Activated CD8-positive, alpha-beta memory T cell treated with anti-CD3 and anti-CD28 coated beads, Interleukin-2, amount 50 U/mL, for 24 hours (primary cell): ENCODE measurements around the gene FKBP1A.

Source experiments
- DNase-seq: peaks from one replicate; pipeline ENCODE4 v3.0.0-alpha.2; 2020; ENCODE audit errors: extremely low read depth

FKBP1A gene

DNA sequence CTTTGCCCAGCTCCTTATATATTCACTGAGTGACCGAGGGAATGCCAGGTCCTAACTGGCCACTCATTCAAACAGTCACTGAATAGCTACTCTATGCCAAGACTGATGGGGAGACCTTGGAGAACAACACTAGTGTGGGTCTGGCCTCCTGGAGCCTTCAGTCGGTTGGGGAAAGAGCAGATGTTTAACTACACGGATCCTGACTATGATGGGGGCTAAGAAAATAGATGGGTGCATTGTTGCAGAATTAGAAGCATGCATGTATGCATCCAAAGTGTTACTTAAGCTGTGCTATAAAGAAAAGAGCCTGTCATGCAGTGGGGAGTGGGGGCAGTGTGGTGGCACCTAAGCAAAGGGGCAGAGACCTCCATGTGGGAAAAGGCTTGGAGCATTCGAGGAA lies 6.5 kb downstream of the FKBP1A start:
- no peak for DNase-seq

DNA sequence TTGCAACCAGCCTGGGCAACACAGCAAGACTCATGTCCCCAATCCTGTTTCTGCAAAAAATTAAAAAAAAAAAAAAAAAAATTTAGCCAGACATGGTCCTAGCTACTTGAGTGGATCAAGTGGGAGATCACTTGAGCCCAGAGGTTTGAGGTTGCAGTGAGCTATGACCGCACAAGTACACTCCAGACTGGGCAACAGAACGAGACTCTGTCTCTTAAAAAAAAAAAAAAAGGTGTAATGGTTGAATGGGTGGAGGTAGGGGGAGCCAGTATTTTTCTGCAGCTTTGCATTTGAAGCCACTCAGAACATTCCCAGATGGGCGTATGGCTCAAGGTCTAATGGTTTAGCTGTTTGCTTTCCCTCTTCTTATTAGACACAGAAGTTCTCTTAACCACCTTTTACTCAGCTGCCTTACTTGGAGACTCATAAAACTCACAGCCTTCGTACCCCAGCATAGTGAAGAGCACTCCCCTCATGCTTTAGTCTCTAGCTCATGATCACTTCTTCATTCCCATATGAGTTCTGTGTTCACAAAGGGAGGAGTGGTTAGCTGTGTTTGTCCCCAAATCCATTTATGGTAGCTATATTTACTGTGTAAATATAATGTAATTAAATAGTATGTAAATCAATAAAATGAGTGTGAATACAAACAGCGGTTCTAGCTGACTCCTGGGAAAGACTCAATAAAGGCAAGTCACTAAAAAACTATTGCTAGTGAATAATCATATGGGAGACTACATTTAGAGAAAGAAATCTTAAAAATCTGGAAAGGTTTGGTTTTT lies 9.0 kb downstream of the FKBP1A start:
- no peak for DNase-seq

DNA sequence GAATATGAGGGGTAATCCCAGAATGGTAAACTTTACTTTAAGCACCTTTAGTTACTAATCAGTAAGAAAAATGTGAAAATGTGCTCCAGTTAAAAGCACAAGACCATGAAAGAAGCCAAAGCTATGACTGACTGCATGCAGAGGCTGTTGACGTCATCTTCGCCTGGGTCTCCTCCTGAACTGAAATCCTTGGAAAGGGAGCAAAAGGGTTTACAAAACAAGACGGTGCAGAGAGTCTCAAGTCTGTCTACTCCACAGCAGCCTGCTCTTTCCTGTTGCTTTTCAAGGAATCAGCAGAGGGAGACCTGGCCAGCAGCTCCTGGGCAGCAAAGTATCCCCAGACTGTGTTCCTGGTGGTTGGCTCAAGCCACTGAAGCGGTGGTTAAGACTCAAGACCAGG lies 10.2 kb downstream of the FKBP1A start:
- no peak for DNase-seq

DNA sequence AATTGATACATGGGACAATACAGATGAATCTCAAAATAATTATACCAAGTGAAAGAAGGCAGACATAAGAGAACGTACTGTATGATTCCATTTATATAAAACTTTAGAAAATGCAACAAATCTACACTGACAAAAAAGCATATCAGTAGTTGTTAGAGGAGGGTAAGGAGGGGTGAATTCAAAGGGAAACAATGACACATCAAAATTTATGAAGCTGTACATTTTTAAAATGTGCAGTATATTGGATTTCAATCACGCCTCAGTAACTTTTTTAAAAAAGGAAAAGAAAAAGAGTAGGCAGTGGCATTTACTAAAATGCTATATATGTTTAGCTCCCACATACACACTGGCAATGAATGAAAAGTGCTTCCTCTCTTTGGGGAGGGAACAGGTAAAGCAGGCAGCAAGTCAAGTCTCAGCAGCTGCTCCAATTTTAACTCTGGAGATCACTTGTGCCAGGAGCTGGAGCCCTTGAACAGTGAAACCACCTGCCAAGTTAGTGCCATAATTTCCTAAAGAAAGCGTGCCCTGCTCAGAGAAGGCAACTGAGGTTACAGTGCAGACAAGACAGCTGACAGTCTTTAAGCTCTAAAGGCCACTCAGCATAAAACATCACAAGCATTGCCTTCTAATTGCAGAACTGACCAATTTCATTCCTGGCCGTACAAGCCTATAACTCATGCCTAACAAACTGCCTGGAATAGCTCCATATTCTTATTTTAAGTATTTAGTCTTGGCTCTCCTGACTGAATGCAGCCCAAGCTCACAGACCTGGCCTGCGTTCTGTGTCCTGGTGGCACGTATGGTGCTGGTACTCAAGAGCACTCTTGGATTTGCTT lies 10.9 kb downstream of the FKBP1A start:
- DNase-seq: no peak

DNA sequence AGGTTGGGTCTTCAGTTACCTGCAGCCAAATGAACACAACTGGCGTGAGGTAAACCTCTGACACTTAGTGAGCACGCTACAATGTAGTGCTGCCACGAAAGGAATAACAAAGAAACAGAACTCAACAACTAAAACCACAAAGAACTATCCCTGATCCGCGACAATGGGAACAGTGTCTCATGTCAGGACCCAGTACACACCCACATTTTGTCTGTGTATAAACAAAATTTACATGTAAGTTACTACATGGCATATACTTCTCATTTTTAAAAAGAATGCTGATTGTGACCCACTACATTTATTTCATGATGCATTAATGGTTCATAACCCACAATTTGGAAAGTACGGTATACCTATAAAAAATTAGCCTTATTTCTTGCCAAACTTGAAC lies 14.1 kb downstream of the FKBP1A start:
- DNase-seq: no peak

DNA sequence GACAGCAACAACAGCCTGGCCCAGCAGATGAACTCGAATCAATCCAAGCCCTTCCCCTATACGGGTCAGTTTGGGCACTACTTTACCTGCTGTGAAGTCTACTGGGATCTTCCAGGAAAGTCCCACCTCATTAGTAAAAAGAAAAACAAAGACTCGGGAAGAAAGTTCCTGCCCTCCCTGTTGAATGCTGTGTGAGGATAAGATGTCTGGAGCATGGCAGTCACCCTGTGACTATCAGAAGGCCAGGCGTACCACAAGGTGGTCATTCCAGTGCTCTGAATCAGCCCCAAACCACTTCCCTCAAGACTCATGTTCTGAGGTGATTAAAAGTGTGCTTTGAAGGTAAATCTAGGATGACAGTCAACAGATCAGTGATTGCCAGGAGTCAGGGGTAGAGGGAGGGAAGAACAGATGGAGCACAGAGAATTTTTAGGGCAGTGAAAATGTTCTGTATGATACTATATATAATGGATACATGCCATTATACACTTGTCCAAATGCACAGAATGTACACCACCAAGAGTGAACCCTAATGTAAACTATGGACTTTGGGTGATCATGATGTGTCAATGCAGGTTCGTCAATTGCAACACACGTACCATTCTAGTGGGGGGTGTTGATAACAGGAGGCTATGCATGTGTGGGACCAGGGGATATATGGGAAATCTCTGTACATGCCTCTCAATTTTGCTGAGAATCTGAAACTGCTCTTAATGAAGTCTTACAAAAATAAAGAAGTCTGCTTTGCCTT lies 14.7 kb downstream of the FKBP1A start:
- no peak for DNase-seq

DNA sequence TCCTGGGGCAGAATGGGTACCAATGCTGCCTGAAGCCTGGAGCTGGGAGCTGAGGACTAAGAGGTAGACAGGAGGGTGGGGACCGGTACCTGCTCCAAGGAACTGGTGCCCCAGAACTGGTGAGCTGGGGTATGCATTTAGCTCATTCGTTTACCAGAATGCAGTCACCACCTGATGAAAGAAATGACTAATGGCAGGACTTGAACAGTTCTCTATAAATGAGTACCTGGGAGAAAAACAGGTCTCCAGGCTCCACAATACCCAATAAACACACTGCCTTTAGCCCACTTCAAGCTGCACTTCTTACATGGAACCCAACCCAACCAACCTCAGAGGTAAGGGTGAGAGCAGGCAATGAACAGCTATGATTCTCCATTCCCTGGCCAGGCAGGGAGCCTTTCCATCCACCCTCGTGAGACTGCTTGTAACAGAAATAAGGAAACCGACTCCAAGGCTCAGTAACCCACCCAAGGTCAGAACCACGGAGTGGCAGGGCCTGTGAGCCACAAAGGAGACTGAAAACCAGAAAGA lies 15.4 kb downstream of the FKBP1A start:
- DNase-seq: no peak

DNA sequence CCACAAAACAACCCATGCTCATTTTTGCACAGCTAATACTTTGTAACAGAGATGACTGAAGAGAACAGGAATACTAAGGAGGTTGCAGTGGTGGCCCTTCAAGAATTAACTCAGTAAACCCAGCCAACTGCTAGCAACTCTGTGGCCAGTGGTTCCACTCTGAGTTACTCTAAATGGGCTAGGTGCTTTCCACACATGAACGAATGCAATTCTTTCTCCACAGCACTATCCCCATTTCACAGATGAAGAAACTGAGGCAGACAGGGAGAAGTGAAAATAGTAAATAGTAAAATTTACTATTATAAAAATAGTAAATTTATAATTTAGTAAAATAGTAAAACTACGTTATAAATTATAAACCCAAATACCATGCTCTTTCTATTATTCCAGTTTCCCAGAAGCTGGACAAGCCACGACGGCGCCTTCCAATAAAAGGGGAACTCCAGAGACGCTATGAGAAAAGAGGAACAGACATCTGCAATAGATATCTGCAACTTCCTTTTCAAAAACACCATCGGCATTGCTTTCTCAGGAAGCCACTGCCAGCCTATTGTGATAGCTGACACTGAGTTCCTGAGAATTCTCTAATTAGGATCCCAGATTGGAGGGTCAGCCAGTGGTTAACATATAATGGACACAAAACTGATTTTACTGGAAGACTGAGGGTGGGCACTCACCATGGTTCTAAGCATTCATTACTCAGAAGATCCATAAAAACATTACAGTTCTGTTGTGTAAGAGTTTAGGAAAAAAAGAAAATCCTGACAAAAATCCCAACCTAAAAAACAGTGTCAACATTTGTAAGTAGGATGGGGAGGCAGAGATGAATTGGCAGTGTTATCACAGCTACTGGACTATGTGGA lies 16.2 kb downstream of the FKBP1A start:
- DNase-seq: no peak

DNA sequence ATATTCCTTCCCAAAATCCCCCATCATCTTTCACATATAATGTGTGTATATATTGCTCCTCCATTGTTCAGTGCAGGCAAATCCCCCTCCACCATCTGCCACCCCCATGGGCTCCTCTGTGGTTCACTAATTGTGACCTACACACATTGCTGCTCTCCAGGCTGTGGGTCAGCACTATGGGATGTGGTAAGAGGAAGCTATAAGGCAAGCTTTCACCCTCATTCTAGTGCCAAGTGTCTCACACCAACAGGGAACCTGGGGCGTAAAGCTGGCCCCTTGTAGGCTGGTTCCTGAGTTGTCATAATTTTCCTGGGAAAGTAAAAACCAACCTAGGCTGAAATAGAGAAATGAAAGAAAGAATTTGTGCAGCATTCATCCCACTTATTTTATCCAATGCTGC lies 16.8 kb downstream of the FKBP1A start:
- no peak for DNase-seq

DNA sequence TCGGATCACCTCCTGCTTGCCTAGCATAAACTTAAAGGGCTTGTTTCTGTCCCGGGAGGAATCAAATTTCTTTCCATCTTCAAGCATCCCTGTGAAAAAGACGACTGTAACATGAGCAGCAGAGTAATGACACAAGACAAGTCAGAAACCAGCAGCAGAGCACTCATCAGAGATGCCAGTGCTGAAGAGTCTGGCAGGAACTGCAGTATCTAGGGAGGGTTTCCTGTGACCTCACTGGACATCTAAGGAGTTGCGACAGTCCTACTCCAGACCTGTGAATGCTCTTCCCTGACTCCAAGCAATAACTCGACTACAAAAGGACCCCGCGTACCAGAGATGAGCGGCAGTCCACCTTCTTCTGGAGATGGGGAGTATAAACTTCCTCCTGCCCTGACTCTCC lies 17.3 kb downstream of the FKBP1A start:
- no peak for DNase-seq

DNA sequence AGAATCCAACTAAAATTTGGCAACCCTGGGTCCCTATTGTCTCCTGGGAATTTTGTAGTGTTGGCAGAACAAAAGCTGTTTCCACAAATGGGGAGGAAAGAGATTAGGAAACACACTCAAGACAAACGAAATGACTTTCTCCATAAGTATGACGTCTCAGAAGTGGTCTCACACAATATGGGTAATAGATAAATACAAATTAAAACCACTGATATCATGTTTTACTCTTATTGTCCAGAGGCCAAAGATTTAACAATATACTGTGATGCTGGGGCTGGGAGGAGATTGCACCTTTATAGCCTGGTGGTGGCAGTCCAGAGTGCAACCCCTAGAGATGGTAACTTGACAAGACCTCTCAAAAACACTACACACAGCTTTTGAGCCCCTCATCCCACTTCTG lies 18.6 kb downstream of the FKBP1A start:
- DNase-seq: no peak

DNA sequence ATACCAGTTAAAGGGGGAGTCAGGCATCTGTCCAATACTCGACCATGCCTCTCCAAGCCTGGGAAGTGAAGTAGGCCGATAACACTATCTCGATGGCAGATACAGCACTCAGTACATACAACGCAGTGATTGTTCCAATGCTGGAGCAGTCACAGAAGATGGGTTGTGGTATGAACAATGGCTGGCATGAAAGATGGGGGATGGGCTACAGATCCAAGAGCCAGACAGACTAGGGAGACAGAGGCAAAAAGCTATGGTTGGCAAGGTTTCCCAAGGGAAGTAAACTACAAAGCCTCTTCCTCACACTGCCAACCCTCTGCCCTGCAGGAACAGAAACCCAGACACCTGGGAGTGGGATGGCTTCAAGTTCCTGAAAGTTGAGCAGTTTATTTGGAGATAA lies 19.2 kb downstream of the FKBP1A start:
- no peak for DNase-seq

DNA sequence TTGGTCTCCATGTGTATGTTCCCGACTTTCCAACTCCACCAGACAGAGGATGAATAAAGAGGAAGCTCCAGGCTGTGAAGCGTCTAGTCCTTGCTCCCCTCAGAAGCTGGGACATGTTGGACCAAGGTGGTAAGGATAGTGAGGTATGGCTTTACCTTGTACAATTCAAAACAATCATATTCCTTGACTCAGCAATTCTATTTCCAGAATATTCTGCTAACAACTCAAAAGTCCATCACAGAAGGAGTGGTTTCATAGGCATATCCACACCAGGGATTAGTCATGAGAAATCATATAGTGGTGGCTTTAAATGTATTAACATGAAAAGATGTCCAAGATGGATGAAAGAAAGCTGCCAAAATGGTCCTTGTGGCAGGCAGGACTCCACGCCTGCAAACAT lies 19.8 kb downstream of the FKBP1A start:
- DNase-seq: no peak

DNA sequence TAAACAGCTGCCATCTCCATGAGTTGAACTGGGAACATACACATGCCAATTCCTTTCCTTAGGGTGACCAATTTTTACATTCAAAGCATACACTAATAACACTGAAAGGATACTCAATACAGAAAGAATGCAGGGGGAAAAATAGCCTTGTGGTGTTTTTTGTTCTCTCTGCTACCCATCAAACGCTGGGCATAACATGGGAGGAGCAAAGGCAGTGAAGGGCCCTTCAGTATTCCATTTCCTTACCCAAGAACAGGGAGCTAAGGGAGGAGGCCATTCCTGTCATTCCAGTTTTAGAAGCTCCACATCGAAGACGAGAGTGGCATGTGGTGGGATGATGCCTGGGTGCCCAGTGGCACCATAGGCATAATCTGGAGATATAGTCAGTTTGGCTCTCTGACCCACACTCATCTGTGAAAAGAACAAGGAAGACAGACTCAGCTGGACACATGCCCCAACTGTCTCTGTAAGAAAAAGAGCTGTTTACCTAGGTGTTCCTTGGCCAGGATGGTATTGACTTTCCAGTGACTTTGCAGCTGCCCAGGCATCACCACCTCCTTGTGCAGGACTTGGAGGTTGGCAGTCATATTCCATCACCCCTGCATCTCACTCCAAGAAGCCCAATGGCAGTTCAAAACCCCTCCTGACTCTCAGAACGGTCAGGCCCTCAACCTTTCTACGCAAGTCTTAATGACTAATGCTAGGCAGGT lies 20.9 kb downstream of the FKBP1A start:
- DNase-seq: no peak

DNA sequence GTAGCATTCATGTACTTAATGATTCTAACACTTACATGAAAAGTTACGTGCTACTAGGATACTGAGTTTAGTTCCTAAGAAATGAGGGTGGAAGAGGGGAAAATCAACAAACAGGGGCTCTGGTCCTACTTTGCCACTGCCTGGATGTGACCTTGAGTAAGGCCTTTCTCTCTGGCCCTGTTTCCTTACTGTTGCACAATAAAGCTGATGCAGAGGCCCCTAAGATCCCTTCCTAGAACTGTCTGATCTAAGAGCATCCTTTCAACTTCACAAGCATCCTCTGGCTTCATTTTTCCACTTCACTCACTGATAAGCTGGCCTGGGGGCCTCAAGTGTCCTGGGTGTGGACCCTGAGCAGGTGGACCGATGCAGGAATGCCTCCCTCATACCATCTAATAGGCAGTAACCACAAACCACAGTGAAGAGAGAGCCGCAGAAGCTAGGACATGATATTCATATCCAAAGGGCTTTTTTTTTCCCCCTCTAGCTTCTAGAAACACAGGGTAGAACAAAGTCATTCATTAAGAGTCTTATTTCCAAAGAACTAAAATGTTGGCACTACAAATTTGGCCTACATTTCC lies 21.6 kb downstream of the FKBP1A start:
- no peak for DNase-seq

DNA sequence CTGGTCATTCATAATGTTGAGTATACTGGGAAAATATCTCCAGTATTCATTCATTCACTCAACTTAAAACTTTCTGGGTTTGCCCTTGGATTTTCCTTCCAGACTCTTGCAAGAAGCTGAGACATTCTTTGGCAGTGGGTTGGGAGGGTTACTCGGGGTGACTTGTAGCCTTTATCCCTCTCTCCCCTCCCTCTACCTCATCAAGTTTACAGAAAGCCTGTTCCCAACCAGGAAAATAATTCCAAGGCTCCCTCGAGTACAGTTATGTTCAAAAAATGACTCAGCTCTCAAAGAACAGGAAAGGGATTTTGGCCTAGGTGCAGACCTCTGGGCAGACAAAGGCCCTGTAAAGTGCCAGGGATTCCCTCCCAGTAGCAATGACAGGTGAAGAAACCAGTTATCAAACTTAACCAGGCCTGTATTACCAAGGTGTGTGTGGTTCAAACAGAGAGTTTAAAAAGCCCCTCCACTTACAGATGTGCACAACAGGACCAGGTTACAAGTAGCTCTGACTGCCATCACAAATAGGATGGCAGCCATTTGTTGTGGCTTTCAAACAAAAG lies 22.2 kb downstream of the FKBP1A start:
- no peak for DNase-seq

DNA sequence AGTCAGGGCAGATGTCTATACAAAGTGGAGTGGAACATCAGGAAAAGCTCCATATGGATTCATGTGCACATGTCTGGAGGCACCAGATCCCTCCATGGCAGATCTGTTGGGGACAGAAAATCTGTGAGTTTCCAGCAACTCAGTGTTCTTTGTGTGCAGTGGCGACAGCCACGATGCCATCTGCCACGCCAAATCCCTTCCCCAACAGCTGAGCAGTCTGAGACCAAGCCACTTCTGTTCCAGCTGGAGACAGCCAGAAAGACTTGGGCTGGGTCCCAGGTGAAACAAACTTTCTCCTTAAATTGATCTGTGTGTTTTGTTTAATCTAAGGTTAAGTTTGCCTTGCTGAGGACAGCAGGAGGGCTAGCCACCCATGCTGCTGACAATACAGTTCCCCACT lies 22.9 kb downstream of the FKBP1A start:
- DNase-seq: no peak

DNA sequence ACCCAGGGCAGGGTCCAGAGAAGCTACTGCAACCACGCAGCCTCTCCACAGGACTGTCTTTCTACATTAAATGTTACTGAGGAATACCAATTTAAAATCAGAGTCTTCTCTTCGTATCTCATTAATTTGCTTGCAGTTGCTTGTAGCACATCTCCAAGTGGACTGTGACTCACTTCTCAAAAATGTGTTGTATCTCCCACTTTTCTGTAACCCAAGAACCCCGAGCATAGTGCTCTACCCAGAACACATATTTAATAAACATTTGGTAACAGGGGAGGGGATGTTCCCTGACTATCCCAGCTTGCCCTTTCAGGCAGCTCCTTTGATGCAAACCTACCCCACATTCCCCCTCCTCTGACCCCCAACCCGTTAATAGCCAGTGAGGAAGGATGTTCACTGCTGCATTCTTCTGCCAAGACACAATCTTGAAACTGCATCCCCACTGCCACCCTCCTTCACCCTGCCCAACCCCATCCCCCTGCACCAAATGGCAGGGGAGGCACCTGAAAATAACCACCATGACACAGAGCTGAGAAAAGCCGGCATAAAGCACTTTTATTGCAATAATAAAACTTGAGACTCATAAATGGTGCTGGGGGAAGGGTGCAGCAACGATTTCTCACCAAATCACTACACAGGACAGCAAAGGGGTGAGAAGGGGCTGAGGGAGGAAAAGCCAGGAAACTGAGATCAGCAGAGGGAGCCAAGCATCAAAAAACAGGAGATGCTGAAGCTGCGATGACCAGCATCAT lies 24.2 kb downstream of the FKBP1A start:
- no peak for DNase-seq

DNA sequence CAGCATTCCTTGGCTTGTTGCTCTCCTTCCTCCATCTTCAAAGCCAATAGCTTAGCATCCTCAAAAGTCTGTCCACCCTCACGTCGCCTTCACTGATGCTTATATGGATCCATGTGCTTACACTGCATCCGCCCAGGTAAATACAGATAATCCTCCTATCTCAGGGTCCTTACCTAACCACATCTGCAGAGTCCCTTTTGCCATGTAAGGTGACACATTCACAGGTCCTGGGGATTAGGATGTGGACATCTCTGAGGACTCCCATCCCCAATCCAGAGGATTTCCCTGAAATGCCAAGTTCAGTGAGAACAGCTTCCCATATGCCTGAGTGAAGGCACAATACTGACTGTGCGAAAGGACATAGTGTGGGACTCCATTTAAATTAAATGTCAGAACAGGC lies 25.4 kb downstream of the FKBP1A start:
- no peak for DNase-seq
